GM12878 (cell line): ENCODE measurements around the gene NANOG. TPM values are rescaled to one million over a fixed set of nuclear protein-coding genes. Genes with fewer than 3 reads are reported as not detected.

ENCODE experiments used
- ATAC-seq: fragments of 200-7000 bp; cut with Tn5 transposase; 3 replicates; pipeline ENCODE4 v1.9.1; 2020; ENCODE audit warnings: mild to moderate bottlenecking, moderate library complexity
- BruUV-seq: library from RNA; stranded (reverse); fragments of 400-500 nt; replicated peaks from 2 replicates; lab custom pipeline; 2021; lab: Mats Ljungman, UMichigan
- CTCF ChIA-PET: fragments of 300-600 bp; sonication (Branson Sonifier 250); formaldehyde crosslinking; extraction: SDS; loops from one replicate; lab custom pipeline; 2021; ENCODE audit warnings: inconsistent platforms; lab: Yijun Ruan, JAX
- POLR2A ChIA-PET: fragments of 350-600 bp; formaldehyde crosslinking; extraction: SDS; loops from one replicate; lab custom pipeline; 2021; ENCODE audit warnings: inconsistent platforms; lab: Charles Lee
- RAD21 ChIA-PET: fragments of 300-600 bp; sonication (Branson Sonifier 250); formaldehyde crosslinking; loops from one replicate; lab custom pipeline; 2023; ENCODE audit warnings: antibody characterized with exemption; ENCODE audit not compliant: unreplicated experiment; lab: Charles Lee
- SMC1A ChIA-PET: fragments of 300-600 bp; sonication (Branson Sonifier 250); formaldehyde crosslinking; loops from one replicate; lab custom pipeline; 2023; ENCODE audit not compliant: unreplicated experiment, uncharacterized antibody; lab: Charles Lee
- DNase-seq: peaks from one replicate; pipeline ENCODE4 v3.0.0-alpha.2; 2011; ENCODE audit warnings: low read depth, low spot score
- FAIRE-seq: peaks from 3 replicates; lab custom pipeline; 2011; peaks lifted over from hg19 to GRCh38; lab: Jason Lieb, UNC
- H2AFZ ChIP-seq: 2 replicates; pipeline ENCODE4 v1.6.0; 2011; ENCODE audit warnings: low read depth, low read length, control low read depth; ENCODE audit not compliant: control insufficient read depth
- H3K27ac ChIP-seq: 2 replicates; pipeline ENCODE4 v1.5.1; 2011; ENCODE audit warnings: control low read depth; ENCODE audit not compliant: control insufficient read depth, insufficient read depth
- H3K27me3 ChIP-seq, 2 experiments: replicated peaks in 1 of 2; 2 replicates each; pipeline versions ENCODE4 v1.6.0 to v1.6.1; 2011; ENCODE audit warnings: low read length in 1 of 2; ENCODE audit not compliant: control insufficient read depth in 2 of 2, insufficient read depth in 2 of 2
- H3K36me3 ChIP-seq, 2 experiments: 2 replicates each; pipeline ENCODE4 v1.5.1; 2011; ENCODE audit warnings: low read length in 1 of 2; ENCODE audit not compliant: control insufficient read depth in 2 of 2, insufficient read depth in 2 of 2
- H3K4me1 ChIP-seq: 2 replicates; pipeline ENCODE4 v1.6.1; 2011; ENCODE audit warnings: mild to moderate bottlenecking, low read length, moderate library complexity, mixed read lengths; ENCODE audit not compliant: control insufficient read depth, insufficient read depth
- H3K4me2 ChIP-seq: 2 replicates; pipeline ENCODE4 v1.6.0; 2011; ENCODE audit warnings: control low read depth; ENCODE audit not compliant: control insufficient read depth, insufficient read depth
- H3K4me3 ChIP-seq: fragments of 200-600 bp; sonication (generic); 2 replicates; pipeline ENCODE4 v1.5.1; 2016
- H3K79me2 ChIP-seq: 2 replicates; pipeline ENCODE4 v1.6.0; 2011; ENCODE audit warnings: low read length; ENCODE audit not compliant: control insufficient read depth, insufficient read depth
- H3K9ac ChIP-seq: 2 replicates; pipeline ENCODE4 v1.8.0; 2011; ENCODE audit warnings: low read length, control low read depth, mixed read lengths; ENCODE audit not compliant: control insufficient read depth, insufficient read depth
- H3K9me3 ChIP-seq: replicated peaks from 3 replicates; pipeline ENCODE4 v1.5.1; 2011; ENCODE audit warnings: mild to moderate bottlenecking, low read length; ENCODE audit not compliant: control insufficient read depth, insufficient read depth
- H4K20me1 ChIP-seq: 2 replicates; pipeline ENCODE4 v1.6.0; 2011; ENCODE audit not compliant: control insufficient read depth, insufficient read depth
- CREB1 ChIP-seq: IDR thresholded peaks from 2 replicates; pipeline ENCODE4 v1.6.1; 2012; ENCODE audit warnings: low read depth, mild to moderate bottlenecking, inconsistent platforms
- GABPA ChIP-seq: IDR thresholded peaks from 2 replicates; pipeline ENCODE4 v1.6.1; 2014; ENCODE audit warnings: antibody characterized with exemption, low read depth, mild to moderate bottlenecking, inconsistent platforms
- GATAD2B ChIP-seq: fragments of 450-650 bp; conservative IDR thresholded peaks from 2 replicates; pipeline ENCODE4 v1.6.1; 2017; ENCODE audit warnings: low read depth, mild to moderate bottlenecking, moderate library complexity
- POLR2AphosphoS2 ChIP-seq: IDR thresholded peaks from 2 replicates; pipeline ENCODE4 v1.6.1; 2011; ENCODE audit warnings: low read depth, mild to moderate bottlenecking, low read length, improper control_type of control experiment, moderate library complexity
- SIN3A ChIP-seq: IDR thresholded peaks from 2 replicates; pipeline ENCODE4 v1.6.1; 2012; ENCODE audit warnings: low read depth, low read length, improper control_type of control experiment
- SPI1 ChIP-seq: IDR thresholded peaks from 2 replicates; pipeline ENCODE4 v1.6.1; 2011; ENCODE audit warnings: low read depth, mild to moderate bottlenecking, low read length, moderate library complexity, borderline replicate concordance; ENCODE audit not compliant: insufficient read depth
- SUPT20H ChIP-seq: IDR thresholded peaks from 2 replicates; pipeline ENCODE4 v1.6.1; 2011; ENCODE audit warnings: low read depth, mild to moderate bottlenecking, low read length, moderate library complexity, borderline replicate concordance; ENCODE audit not compliant: control insufficient read depth
- TAF1 ChIP-seq: IDR thresholded peaks from 2 replicates; pipeline ENCODE4 v1.6.1; 2011; ENCODE audit warnings: mild to moderate bottlenecking, low read depth, low read length, borderline replicate concordance
- TARDBP ChIP-seq: IDR thresholded peaks from 2 replicates; pipeline ENCODE4 v1.6.1; 2016; ENCODE audit warnings: borderline replicate concordance
- TCF12 ChIP-seq: IDR thresholded peaks from 2 replicates; pipeline ENCODE4 v1.6.1; 2011; ENCODE audit warnings: low read depth, mild to moderate bottlenecking, low read length
- ZNF217 ChIP-seq: fragments of 450-650 bp; IDR thresholded peaks from 2 replicates; pipeline ENCODE4 v1.6.1; 2017; ENCODE audit warnings: antibody characterized with exemption, mild to moderate bottlenecking
- WGBS: methylation state at CpG from one replicate; pipeline ENCODE4 v1.1.6; 2016; ENCODE audit warnings: low lambda C conversion rate; ENCODE audit not compliant: insufficient replicate concordance, insufficient coverage; ENCODE audit errors: missing lambda C conversion rate; 5-methylcytosine and 5-hydroxymethylcytosine counted together
- in situ Hi-C: fragments of 300-500 bp; cut with MboI; formaldehyde crosslinking; loops from 9 replicates; pipeline ENCODE4 v1.14.3; 2018; ENCODE audit warnings: mixed read lengths
- intact Hi-C: fragments of 100-400 bp; cut with micrococcal nuclease; formaldehyde crosslinking; loops from one replicate; pipeline ENCODE4 v1.14.2; 2022; ENCODE audit not compliant: unreplicated experiment
- polyA plus RNA-seq, 11 experiments: library from polyadenylated mRNA; depleted of rRNA in 4 of 11; unstranded in 6 of 11; stranded (reverse) in 5 of 11; fragments of >200 nt; fragmentation: Nextera tagmentation in 4 of 11; fragmentation: Illumina TruSeq in 1 of 11; extraction: Ambion mirVana in 4 of 11; extraction: Trizol in 1 of 11; gene quantifications; 1 replicate in 1 of 11; 2 replicates in 10 of 11; pipeline versions ENCODE4 v1.2.1 to v1.2.3, GENCODE V29; 2011 to 2016; ENCODE audit warnings: inconsistent platforms in 2 of 11, missing spikeins in 2 of 11, low read depth in 1 of 11
- total RNA-seq, 4 experiments: library from RNA; depleted of rRNA in 3 of 4; stranded (reverse); fragments of >200 nt in 3 of 4; fragmentation: Illumina TruSeq in 1 of 4; extraction: Trizol in 1 of 4; gene quantifications; 2 replicates each; pipeline versions ENCODE4 v1.2.1 to v1.2.3, GENCODE V29; 2013 to 2021
- TF ChIP-seq, protein P1 (sequence below): fragments of 450-650 bp; IDR thresholded peaks from 2 replicates; pipeline ENCODE4 v1.6.1; 2017; ENCODE audit warnings: antibody characterized with exemption, mild to moderate bottlenecking, moderate library complexity
- TF ChIP-seq, protein P2 (sequence below): fragments of 450-650 bp; IDR thresholded peaks from 2 replicates; pipeline ENCODE4 v1.6.1; 2016; ENCODE audit warnings: mild to moderate bottlenecking, moderate library complexity, borderline replicate concordance
- TF ChIP-seq, protein P3 (sequence below): IDR thresholded peaks from 2 replicates; pipeline ENCODE4 v1.6.1; 2011; ENCODE audit warnings: borderline replicate concordance, low read depth, mild to moderate bottlenecking, moderate library complexity, low read length; ENCODE audit not compliant: insufficient read depth, poor library complexity, severe bottlenecking
- TF ChIP-seq, protein P4 (sequence below): IDR thresholded peaks from 2 replicates; pipeline ENCODE4 v1.6.1; 2011; ENCODE audit warnings: low read depth, mild to moderate bottlenecking, low read length, moderate library complexity, borderline replicate concordance; ENCODE audit errors: extremely low read depth

Gene NANOG
- total and polyA plus RNA-seq, 10 of the 15 experiments (the other 5 are each of a cell fraction or from before 2014, with no cell fraction given), result 0.51 TPM; not detected in 9

DNA sequence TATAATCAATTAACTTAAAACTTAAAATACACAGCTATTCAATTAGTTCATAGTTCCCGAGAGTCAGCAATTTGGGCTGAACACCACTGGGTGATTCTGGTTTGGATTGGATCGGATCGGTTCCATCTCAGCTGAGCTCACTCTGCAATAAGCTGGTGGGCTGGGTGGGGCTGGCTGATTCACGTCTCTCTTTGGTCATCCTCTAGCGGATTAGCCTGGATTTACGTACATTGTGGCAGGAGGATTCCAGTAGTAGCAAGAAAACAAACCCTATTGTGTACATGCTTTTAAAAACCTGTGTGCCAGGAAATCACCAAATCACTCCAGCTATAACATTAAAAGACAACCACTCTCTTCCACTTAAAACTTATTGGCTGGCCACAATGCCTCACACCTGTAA is 38.9 kb upstream of the NANOG start:
- ChIA-PET RAD21 (no interaction called here), SMC1A (no interaction called here), CTCF (no interaction called here), POLR2A (no interaction called here)
- Histone ChIP-seq H3K36me3 (no peaks in the 10 kb centered on the region), H3K9ac (no peak overlapping the region), H3K4me2 (no peak overlapping the region), H2AFZ (no peak overlapping the region), H3K79me2 (no peaks in the 10 kb centered on the region), H4K20me1 (no peaks in the 10 kb centered on the region), H3K4me3 (no peak overlapping the region), H3K4me1 (peaks cover 34% of the 10 kb centered on the region), H3K27ac (0 out of 2 replicates have a peak overlapping the region, but pooled peaks have one; percentile 20), H3K9me3 (no peaks in the 10 kb centered on the region), H3K27me3 (no peaks in the 10 kb centered on the region)
- no peak for DNase-seq
- no peak for ATAC-seq
- BruUV-seq, result no TSS peak
- WGBS, result 70% methylated on average over 6 of the region's 6 CpGs
- TF ChIP-seq TCF12 (no peak), SIN3A (no peak), GATAD2B (no peak), TAF1 (no peak), SPI1 (no peak), GABPA (no peak), CREB1 (no peak), ZNF217 (no peak), SUPT20H (no peak), TARDBP (no peak), POLR2AphosphoS2 (no peak)
- TF ChIP-seq, protein P1, sequence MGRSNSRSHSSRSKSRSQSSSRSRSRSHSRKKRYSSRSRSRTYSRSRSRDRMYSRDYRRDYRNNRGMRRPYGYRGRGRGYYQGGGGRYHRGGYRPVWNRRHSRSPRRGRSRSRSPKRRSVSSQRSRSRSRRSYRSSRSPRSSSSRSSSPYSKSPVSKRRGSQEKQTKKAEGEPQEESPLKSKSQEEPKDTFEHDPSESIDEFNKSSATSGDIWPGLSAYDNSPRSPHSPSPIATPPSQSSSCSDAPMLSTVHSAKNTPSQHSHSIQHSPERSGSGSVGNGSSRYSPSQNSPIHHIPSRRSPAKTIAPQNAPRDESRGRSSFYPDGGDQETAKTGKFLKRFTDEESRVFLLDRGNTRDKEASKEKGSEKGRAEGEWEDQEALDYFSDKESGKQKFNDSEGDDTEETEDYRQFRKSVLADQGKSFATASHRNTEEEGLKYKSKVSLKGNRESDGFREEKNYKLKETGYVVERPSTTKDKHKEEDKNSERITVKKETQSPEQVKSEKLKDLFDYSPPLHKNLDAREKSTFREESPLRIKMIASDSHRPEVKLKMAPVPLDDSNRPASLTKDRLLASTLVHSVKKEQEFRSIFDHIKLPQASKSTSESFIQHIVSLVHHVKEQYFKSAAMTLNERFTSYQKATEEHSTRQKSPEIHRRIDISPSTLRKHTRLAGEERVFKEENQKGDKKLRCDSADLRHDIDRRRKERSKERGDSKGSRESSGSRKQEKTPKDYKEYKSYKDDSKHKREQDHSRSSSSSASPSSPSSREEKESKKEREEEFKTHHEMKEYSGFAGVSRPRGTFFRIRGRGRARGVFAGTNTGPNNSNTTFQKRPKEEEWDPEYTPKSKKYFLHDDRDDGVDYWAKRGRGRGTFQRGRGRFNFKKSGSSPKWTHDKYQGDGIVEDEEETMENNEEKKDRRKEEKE, result no peak
- TF ChIP-seq, protein P2, sequence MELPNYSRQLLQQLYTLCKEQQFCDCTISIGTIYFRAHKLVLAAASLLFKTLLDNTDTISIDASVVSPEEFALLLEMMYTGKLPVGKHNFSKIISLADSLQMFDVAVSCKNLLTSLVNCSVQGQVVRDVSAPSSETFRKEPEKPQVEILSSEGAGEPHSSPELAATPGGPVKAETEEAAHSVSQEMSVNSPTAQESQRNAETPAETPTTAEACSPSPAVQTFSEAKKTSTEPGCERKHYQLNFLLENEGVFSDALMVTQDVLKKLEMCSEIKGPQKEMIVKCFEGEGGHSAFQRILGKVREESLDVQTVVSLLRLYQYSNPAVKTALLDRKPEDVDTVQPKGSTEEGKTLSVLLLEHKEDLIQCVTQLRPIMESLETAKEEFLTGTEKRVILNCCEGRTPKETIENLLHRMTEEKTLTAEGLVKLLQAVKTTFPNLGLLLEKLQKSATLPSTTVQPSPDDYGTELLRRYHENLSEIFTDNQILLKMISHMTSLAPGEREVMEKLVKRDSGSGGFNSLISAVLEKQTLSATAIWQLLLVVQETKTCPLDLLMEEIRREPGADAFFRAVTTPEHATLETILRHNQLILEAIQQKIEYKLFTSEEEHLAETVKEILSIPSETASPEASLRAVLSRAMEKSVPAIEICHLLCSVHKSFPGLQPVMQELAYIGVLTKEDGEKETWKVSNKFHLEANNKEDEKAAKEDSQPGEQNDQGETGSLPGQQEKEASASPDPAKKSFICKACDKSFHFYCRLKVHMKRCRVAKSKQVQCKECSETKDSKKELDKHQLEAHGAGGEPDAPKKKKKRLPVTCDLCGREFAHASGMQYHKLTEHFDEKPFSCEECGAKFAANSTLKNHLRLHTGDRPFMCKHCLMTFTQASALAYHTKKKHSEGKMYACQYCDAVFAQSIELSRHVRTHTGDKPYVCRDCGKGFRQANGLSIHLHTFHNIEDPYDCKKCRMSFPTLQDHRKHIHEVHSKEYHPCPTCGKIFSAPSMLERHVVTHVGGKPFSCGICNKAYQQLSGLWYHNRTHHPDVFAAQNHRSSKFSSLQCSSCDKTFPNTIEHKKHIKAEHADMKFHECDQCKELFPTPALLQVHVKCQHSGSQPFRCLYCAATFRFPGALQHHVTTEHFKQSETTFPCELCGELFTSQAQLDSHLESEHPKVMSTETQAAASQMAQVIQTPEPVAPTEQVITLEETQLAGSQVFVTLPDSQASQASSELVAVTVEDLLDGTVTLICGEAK, result no peak
- TF ChIP-seq, protein P3, sequence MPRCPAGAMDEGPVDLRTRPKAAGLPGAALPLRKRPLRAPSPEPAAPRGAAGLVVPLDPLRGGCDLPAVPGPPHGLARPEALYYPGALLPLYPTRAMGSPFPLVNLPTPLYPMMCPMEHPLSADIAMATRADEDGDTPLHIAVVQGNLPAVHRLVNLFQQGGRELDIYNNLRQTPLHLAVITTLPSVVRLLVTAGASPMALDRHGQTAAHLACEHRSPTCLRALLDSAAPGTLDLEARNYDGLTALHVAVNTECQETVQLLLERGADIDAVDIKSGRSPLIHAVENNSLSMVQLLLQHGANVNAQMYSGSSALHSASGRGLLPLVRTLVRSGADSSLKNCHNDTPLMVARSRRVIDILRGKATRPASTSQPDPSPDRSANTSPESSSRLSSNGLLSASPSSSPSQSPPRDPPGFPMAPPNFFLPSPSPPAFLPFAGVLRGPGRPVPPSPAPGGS, result no peak
- TF ChIP-seq, protein P4, sequence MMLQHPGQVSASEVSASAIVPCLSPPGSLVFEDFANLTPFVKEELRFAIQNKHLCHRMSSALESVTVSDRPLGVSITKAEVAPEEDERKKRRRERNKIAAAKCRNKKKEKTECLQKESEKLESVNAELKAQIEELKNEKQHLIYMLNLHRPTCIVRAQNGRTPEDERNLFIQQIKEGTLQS, result no peak
- intact Hi-C loops (no loop called here), in situ Hi-C loops (no loop called here)
- FAIRE-seq, result no peak
